Caco-2 (cell line): ENCODE measurements around the gene CDHR2. TPM values are rescaled to one million over a fixed set of nuclear protein-coding genes. Genes with fewer than 3 reads are reported as not detected.

Experiments used
- BruUV-seq: library from RNA; stranded (reverse); fragments of 400-500 nt; replicated peaks from 2 replicates; lab custom pipeline; 2021; lab: Mats Ljungman, UMichigan
- CTCF ChIA-PET: fragments of 300-600 bp; sonication (Branson Sonifier 250); formaldehyde crosslinking; loops from one replicate; lab custom pipeline; 2022; ENCODE audit warnings: antibody characterized with exemption; lab: Charles Lee
- POLR2A ChIA-PET: fragments of 300-600 bp; sonication (Branson Sonifier 250); formaldehyde crosslinking; loops from one replicate; lab custom pipeline; 2022; ENCODE audit warnings: antibody characterized with exemption; lab: Charles Lee
- DNase-seq, 2 experiments: peaks; one replicate each; pipeline versions ENCODE4 v3.0.0 to v3.0.0-alpha.2; 2020 to 2022
- H3K27me3 ChIP-seq: replicated peaks from 2 replicates; pipeline ENCODE4 v1.6.0; 2011; ENCODE audit warnings: low read length; ENCODE audit not compliant: control insufficient read depth, insufficient read depth
- H3K36me3 ChIP-seq: 2 replicates; pipeline ENCODE4 v1.5.1; 2011; ENCODE audit warnings: low read length; ENCODE audit not compliant: control insufficient read depth, insufficient read depth
- H3K4me1 ChIP-seq: fragments of 250-450 bp; sonication (Bioruptor Pico); 2 replicates; pipeline ENCODE4 v1.5.1; 2020; ENCODE audit warnings: mild to moderate bottlenecking
- H3K4me3 ChIP-seq: 2 replicates; pipeline ENCODE4 v1.5.1; 2011; ENCODE audit warnings: low read depth, mild to moderate bottlenecking, control low read depth, low read length
- H3K9me3 ChIP-seq: fragments of 250-450 bp; sonication (Bioruptor Pico); 2 replicates; pipeline ENCODE4 v1.5.1; 2020; ENCODE audit warnings: mild to moderate bottlenecking, moderate library complexity
- H3K27ac Mint-ChIP-seq: one replicate; pipeline ENCODE4 v1.8.0; 2022; ENCODE audit warnings: mixed read lengths; ENCODE audit not compliant: unreplicated experiment
- H3K27me3 Mint-ChIP-seq: one replicate; pipeline ENCODE4 v1.8.0; 2022; ENCODE audit warnings: mixed read lengths; ENCODE audit not compliant: insufficient read depth, unreplicated experiment
- H3K36me3 Mint-ChIP-seq: one replicate; pipeline ENCODE4 v1.8.0; 2022; ENCODE audit warnings: mild to moderate bottlenecking, mixed read lengths; ENCODE audit not compliant: insufficient read depth, unreplicated experiment
- H3K4me1 Mint-ChIP-seq: one replicate; pipeline ENCODE4 v1.8.0; 2022; ENCODE audit warnings: low read depth, mixed read lengths; ENCODE audit not compliant: unreplicated experiment
- H3K4me3 Mint-ChIP-seq: one replicate; pipeline ENCODE4 v1.8.0; 2022; ENCODE audit warnings: mild to moderate bottlenecking, moderate library complexity, mixed read lengths; ENCODE audit not compliant: unreplicated experiment
- H3K9me3 Mint-ChIP-seq: one replicate; pipeline ENCODE4 v1.8.0; 2022; ENCODE audit warnings: mixed read lengths; ENCODE audit not compliant: unreplicated experiment
- CTCF ChIP-seq, 2 experiments: fragments of 200-600 bp in 1 of 2; IDR thresholded peaks; 1 replicate in 1 of 2; 2 replicates in 1 of 2; pipeline versions ENCODE4 v1.5.1 to v1.8.0; 2011 to 2022; ENCODE audit warnings: antibody characterized with exemption in 1 of 2, control low read depth in 1 of 2, inconsistent platforms in 1 of 2, low read depth in 1 of 2, low read length in 1 of 2, mild to moderate bottlenecking in 1 of 2, moderate library complexity in 1 of 2; ENCODE audit not compliant: insufficient read depth in 1 of 2, severe bottlenecking in 1 of 2, unreplicated experiment in 1 of 2
- intact Hi-C: fragments of 100-400 bp; cut with micrococcal nuclease; formaldehyde crosslinking; loops from one replicate; pipeline ENCODE4 v1.10.0; 2022; ENCODE audit not compliant: unreplicated experiment
- total RNA-seq: library from RNA; stranded (reverse); gene quantifications from 2 replicates; pipeline ENCODE4 v1.2.3, GENCODE V29; 2022

Gene CDHR2
- total RNA-seq, 1 experiment from 2014 or later = 0.59 TPM

DNA sequence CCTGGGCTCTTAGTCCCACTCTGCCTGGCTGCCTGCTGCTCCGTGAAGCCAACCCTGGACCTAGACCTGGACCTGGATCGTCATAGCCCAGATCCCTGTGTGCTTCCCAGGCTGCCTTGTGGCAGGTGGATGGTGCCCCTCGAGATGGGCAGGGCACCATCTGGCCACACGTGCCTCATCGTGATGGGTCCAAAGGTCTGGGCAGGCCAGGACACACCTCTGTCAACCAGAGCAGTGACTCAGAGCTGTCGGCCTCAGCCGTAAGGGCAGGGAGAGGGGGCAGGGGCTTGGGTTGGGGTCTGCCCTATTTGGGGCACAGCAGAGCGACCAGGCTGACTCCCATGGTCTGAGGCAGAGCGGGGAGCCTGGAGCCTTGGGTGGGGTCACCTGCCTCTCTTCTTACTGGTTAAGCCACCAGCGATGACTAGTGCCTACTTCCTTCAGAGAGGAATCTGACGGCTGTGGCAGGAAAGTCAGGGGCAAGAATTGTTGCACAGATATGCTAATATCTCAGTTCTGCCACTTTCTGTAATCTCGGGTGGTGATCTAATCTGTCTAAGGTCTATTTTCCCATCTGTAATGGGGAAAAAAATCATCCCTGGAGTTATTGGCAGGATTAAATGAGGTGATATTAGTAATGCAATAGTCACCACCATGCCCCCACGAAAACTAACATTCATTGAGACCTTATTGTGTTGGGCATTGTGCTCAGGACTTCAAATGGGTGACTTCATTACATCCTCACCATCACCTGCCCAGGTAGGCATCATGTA is 3.2 kb upstream of the CDHR2 start:
- Mint-ChIP-seq H3K27ac (peak overlapping the region; percentile 86), H3K4me3 (peak overlapping the region; percentile 85), H3K4me1 (peaks cover 19% of the 10 kb centered on the region), H3K36me3 (peaks cover 13% of the 10 kb centered on the region), H3K27me3 (no peaks in the 10 kb centered on the region), H3K9me3 (no peaks in the 10 kb centered on the region)
- Histone ChIP-seq H3K4me3 (no peak overlapping the region), H3K9me3 (no peaks in the 10 kb centered on the region), H3K27me3 (no peaks in the 10 kb centered on the region), H3K36me3 (no peaks in the 10 kb centered on the region), H3K4me1 (peaks cover 40% of the 10 kb centered on the region)
- peak; percentile 34 to 69 for DNase-seq
- CTCF ChIA-PET = no interaction called here
- no peak for TF ChIP-seq CTCF (IDR thresholded peaks at IDR 0.05; ENCODE audit: insufficient read depth in 1 of 2, low read depth in 1 of 2, low read length in 1 of 2, severe bottlenecking in 1 of 2, unreplicated experiment in 1 of 2)
- no TSS peak for BruUV-seq
- POLR2A ChIA-PET = interaction anchor here (0.6 kb wide), 1 partner anchor 8 kb away, joined by 3 read pairs; no protein-coding TSS in a partner anchor
- intact Hi-C loops = no loop called here

GRCh38 chr5:176547802-176548201 is 1.3 kb upstream of the CDHR2 start:
- TF ChIP-seq CTCF (IDR thresholded peaks at IDR 0.05; ENCODE audit: insufficient read depth in 1 of 2, low read depth in 1 of 2, low read length in 1 of 2, severe bottlenecking in 1 of 2, unreplicated experiment in 1 of 2) = no peak
- no peaks in the 10 kb centered on the region for H3K36me3 ChIP-seq
- Mint-ChIP-seq H3K4me3 (no peak overlapping the region), H3K9me3 (no peaks in the 10 kb centered on the region), H3K27ac (peak overlapping the region; percentile 40), H3K27me3 (no peaks in the 10 kb centered on the region), H3K4me1 (peaks cover 11% of the 10 kb centered on the region), H3K36me3 (peaks cover 8% of the 10 kb centered on the region)
- intact Hi-C loops = no loop called here
- CTCF ChIA-PET = interaction anchor here (1.0 kb wide), 1 partner anchor 100 kb away, joined by 5 read pairs; the partner anchor contains the start of gene FAF2
- no peaks in the 10 kb centered on the region for H3K27me3 ChIP-seq
- H3K9me3 ChIP-seq = no peaks in the 10 kb centered on the region
- POLR2A ChIA-PET = interaction anchor here (0.7 to 1.2 kb wide), 2 partner anchors 10 to 160 kb away, joined by 3 to 4 read pairs; partner anchors contain the start of genes NOP16 and RNF44
- BruUV-seq = no TSS peak
- H3K4me1 ChIP-seq = peaks cover 26% of the 10 kb centered on the region
- no peak for DNase-seq
- no peak overlapping the region for H3K4me3 ChIP-seq

DNA sequence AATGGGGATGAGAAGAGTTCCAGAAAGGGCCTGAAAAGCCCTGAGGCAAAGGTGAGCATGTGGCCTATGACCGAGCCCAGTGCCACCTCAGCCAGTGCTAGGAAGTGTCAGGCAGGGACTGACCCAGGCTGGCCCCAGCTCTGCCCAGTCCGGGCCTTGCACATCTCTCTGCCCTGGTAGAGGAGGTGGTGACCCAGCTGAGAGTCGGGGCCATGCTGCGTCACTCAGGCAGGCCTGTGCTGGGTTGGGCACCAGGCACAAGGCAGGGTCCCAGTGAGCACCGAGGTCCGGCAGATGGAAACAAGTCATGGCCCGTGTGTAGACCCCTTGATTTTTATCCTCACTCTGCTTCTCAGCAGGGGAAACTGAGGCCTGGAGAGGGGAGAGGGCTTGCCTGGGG is 729 bp downstream of the CDHR2 start:
- intact Hi-C loops = no loop called here
- Mint-ChIP-seq H3K4me3 (no peak overlapping the region), H3K27ac (no peak overlapping the region), H3K36me3 (peaks cover under 1% of the 10 kb centered on the region), H3K4me1 (peaks cover 3% of the 10 kb centered on the region), H3K27me3 (no peaks in the 10 kb centered on the region), H3K9me3 (no peaks in the 10 kb centered on the region)
- TF ChIP-seq CTCF (IDR thresholded peaks at IDR 0.05; ENCODE audit: insufficient read depth in 1 of 2, low read depth in 1 of 2, low read length in 1 of 2, severe bottlenecking in 1 of 2, unreplicated experiment in 1 of 2) = no peak
- no peak for DNase-seq
- BruUV-seq = no TSS peak
- Histone ChIP-seq H3K4me3 (no peak overlapping the region), H3K27me3 (no peaks in the 10 kb centered on the region), H3K9me3 (no peaks in the 10 kb centered on the region), H3K36me3 (no peaks in the 10 kb centered on the region), H3K4me1 (peaks cover 21% of the 10 kb centered on the region)
- CTCF ChIA-PET = no interaction called here
- POLR2A ChIA-PET = no interaction called here
